ENCODE data around the gene B9D2. TPM values are rescaled to one million over a fixed set of nuclear protein-coding genes. Genes with fewer than 3 reads are reported as not detected.

B9D2 gene
- total and polyA plus RNA-seq, 2 donors (not counting 1 experiment from before 2014, with no cell fraction given) = 2.3 to 5.3 TPM

DNA sequence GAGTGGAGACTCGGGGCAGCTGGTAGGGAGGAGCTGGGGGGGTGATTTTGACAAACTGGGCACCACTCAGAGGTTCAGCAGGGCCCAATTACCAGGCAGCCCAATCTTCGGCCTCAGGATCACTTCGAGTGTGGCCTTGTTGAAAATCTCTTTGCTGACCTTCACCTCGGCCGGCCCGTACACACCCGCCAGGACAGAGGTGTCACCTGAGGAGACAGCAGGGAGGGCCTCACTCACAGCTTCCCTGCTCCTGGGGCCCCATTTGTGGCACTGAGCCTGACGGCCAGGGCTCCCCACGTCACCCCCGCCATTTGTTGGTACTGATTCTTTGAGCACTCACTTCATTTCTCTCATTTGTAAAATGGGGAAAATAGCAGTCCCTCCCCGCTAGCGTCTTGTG lies 28.8 kb upstream of the B9D2 start:
- no peak overlapping the region for H2AFZ ChIP-seq (ENCODE audit: low read length)
- no peaks in the 10 kb centered on the region for H3K4me1 ChIP-seq (ENCODE audit: control insufficient read depth, extremely low read depth, insufficient read depth, low read length)
- H3K9ac ChIP-seq (ENCODE audit: insufficient read depth, low read length) = no peak overlapping the region
- no peak overlapping the region for H3K27ac ChIP-seq (ENCODE audit: insufficient read depth, low read length)
- no peak overlapping the region for H3K4me2 ChIP-seq (ENCODE audit: extremely low read depth, insufficient read depth, low read length)
- H3K4me3 ChIP-seq (replicated peaks in 1 of 4; ENCODE audit: control extremely low read depth in 1 of 4, insufficient read depth in 1 of 4, low read depth in 3 of 4, low read length in 4 of 4) = no peak overlapping the region
- no peak for DNase-seq (ENCODE audit: low read depth in 2 of 2)
- no peaks in the 10 kb centered on the region for H3K27me3 ChIP-seq (ENCODE audit: control insufficient read depth, insufficient read depth, low read length)
- TF ChIP-seq EZH2 (IDR thresholded peaks at IDR 0.05; ENCODE audit: low read length, missing control alignments) = no peak
- TF ChIP-seq, protein P1, sequence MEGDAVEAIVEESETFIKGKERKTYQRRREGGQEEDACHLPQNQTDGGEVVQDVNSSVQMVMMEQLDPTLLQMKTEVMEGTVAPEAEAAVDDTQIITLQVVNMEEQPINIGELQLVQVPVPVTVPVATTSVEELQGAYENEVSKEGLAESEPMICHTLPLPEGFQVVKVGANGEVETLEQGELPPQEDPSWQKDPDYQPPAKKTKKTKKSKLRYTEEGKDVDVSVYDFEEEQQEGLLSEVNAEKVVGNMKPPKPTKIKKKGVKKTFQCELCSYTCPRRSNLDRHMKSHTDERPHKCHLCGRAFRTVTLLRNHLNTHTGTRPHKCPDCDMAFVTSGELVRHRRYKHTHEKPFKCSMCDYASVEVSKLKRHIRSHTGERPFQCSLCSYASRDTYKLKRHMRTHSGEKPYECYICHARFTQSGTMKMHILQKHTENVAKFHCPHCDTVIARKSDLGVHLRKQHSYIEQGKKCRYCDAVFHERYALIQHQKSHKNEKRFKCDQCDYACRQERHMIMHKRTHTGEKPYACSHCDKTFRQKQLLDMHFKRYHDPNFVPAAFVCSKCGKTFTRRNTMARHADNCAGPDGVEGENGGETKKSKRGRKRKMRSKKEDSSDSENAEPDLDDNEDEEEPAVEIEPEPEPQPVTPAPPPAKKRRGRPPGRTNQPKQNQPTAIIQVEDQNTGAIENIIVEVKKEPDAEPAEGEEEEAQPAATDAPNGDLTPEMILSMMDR (conservative IDR thresholded peaks at IDR 0.05 in 1 of 2, IDR thresholded peaks at IDR 0.05 in 1 of 2; ENCODE audit: low read depth in 1 of 2, low read length in 2 of 2) = no peak
- H4K20me1 ChIP-seq (ENCODE audit: control insufficient read depth, extremely low read depth, insufficient read depth, low read length) = no peaks in the 10 kb centered on the region
- no peaks in the 10 kb centered on the region for H3K9me3 ChIP-seq (ENCODE audit: control insufficient read depth, insufficient read depth, low read depth, low read length)
- peaks cover 1% of the 10 kb centered on the region for H3K36me3 ChIP-seq (ENCODE audit: control insufficient read depth, insufficient read depth, low read length)
- H3K79me2 ChIP-seq (ENCODE audit: control insufficient read depth, insufficient read depth, low read length) = no peaks in the 10 kb centered on the region

DNA sequence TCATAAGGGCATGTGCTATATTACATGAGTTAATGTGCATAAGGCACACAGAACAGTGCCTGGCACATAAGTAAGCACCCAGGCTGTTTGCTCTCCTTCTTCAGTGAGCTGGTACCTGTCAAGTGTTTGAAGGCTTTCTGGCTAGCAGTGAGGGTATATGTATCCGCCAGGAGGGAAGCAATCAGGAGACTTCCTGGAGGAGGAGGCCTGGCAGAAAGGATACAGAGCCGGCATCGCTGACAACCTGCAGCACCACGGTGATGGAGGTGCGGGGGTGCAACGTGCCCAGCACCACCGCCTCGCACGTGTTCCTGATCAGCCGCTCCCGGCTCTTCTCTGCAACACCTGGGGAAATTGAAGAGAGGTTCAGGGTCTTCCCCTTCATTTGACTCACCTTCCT lies 27.7 kb upstream of the B9D2 start:
- H2AFZ ChIP-seq (ENCODE audit: low read length) = no peak overlapping the region
- H3K79me2 ChIP-seq (ENCODE audit: control insufficient read depth, insufficient read depth, low read length) = no peaks in the 10 kb centered on the region
- H3K27me3 ChIP-seq (ENCODE audit: control insufficient read depth, insufficient read depth, low read length) = no peaks in the 10 kb centered on the region
- no peak overlapping the region for H3K9ac ChIP-seq (ENCODE audit: insufficient read depth, low read length)
- TF ChIP-seq EZH2 (IDR thresholded peaks at IDR 0.05; ENCODE audit: low read length, missing control alignments) = no peak
- H3K4me3 ChIP-seq (replicated peaks in 1 of 4; ENCODE audit: control extremely low read depth in 1 of 4, insufficient read depth in 1 of 4, low read depth in 3 of 4, low read length in 4 of 4) = no peak overlapping the region
- H4K20me1 ChIP-seq (ENCODE audit: control insufficient read depth, extremely low read depth, insufficient read depth, low read length) = no peaks in the 10 kb centered on the region
- no peak overlapping the region for H3K27ac ChIP-seq (ENCODE audit: insufficient read depth, low read length)
- H3K4me1 ChIP-seq (ENCODE audit: control insufficient read depth, extremely low read depth, insufficient read depth, low read length) = no peaks in the 10 kb centered on the region
- H3K36me3 ChIP-seq (ENCODE audit: control insufficient read depth, insufficient read depth, low read length) = peaks cover 1% of the 10 kb centered on the region
- DNase-seq (ENCODE audit: low read depth in 2 of 2) = no peak
- H3K9me3 ChIP-seq (ENCODE audit: control insufficient read depth, insufficient read depth, low read depth, low read length) = no peaks in the 10 kb centered on the region
- H3K4me2 ChIP-seq (ENCODE audit: extremely low read depth, insufficient read depth, low read length) = no peak overlapping the region

DNA sequence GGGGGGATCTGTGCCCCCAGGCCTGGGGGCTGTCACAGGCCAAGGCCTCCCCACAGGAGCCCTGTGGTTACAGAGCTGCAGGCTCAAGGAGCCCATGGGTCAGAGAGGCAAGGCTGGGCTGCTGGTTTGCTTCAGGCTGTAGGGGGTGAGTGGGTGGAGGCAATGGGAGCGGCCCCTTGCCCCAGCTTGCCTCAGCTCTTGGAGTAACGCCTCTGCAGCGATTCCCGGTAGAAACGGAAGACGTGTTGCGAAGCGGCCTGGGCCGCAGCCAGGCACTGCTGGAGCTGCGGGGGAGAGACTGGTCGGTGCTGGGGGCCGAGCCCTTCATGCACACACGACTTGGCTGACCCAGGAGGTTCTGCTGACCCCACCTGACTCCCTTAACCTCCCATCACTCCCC lies 22.5 kb upstream of the B9D2 start:
- DNase-seq (ENCODE audit: low read depth in 2 of 2) = no peak
- no peaks in the 10 kb centered on the region for H4K20me1 ChIP-seq (ENCODE audit: control insufficient read depth, extremely low read depth, insufficient read depth, low read length)
- H3K4me3 ChIP-seq (replicated peaks in 1 of 4; ENCODE audit: control extremely low read depth in 1 of 4, insufficient read depth in 1 of 4, low read depth in 3 of 4, low read length in 4 of 4) = no peak overlapping the region
- H3K27ac ChIP-seq (ENCODE audit: insufficient read depth, low read length) = no peak overlapping the region
- no peak overlapping the region for H2AFZ ChIP-seq (ENCODE audit: low read length)
- no peaks in the 10 kb centered on the region for H3K27me3 ChIP-seq (ENCODE audit: control insufficient read depth, insufficient read depth, low read length)
- H3K79me2 ChIP-seq (ENCODE audit: control insufficient read depth, insufficient read depth, low read length) = no peaks in the 10 kb centered on the region
- H3K9me3 ChIP-seq (ENCODE audit: control insufficient read depth, insufficient read depth, low read depth, low read length) = no peaks in the 10 kb centered on the region
- H3K9ac ChIP-seq (ENCODE audit: insufficient read depth, low read length) = no peak overlapping the region
- TF ChIP-seq, protein P1 (conservative IDR thresholded peaks at IDR 0.05 in 1 of 2, IDR thresholded peaks at IDR 0.05 in 1 of 2; ENCODE audit: low read depth in 1 of 2, low read length in 2 of 2) = no peak
- no peak for TF ChIP-seq EZH2 (IDR thresholded peaks at IDR 0.05; ENCODE audit: low read length, missing control alignments)
- H3K36me3 ChIP-seq (ENCODE audit: control insufficient read depth, insufficient read depth, low read length) = peaks cover 1% of the 10 kb centered on the region
- H3K4me2 ChIP-seq (ENCODE audit: extremely low read depth, insufficient read depth, low read length) = no peak overlapping the region
- H3K4me1 ChIP-seq (ENCODE audit: control insufficient read depth, extremely low read depth, insufficient read depth, low read length) = no peaks in the 10 kb centered on the region
